Stimulated activated naive B cell treated with anti-CD40 and anti-IgM and Interleukin-4, amounts not matched to agents 10 μg/mL and 1 μg/mL and 100 μg/mL, for 72 hours (primary cell): ENCODE results near the gene TM4SF18.

ENCODE experiments used
- ATAC-seq, 2 donors: fragments of 150-1000 bp; cut with Tn5 transposase; replicated peaks; 2 replicates each; pipeline ENCODE4 v1.10.0; 2021; ENCODE audit warnings: moderate library complexity in 1 of 2
- DNase-seq: peaks from one replicate; pipeline ENCODE4 v3.0.0; 2021
- H3K27ac Mint-ChIP-seq: one replicate; pipeline ENCODE4 v1.8.0; 2022; ENCODE audit warnings: mild to moderate bottlenecking, mixed read lengths
- H3K27me3 Mint-ChIP-seq, 2 donors: one replicate each; pipeline ENCODE4 v1.8.0; 2022; ENCODE audit warnings: mixed read lengths in 2 of 2
- H3K36me3 Mint-ChIP-seq, 2 donors: one replicate each; pipeline ENCODE4 v1.8.0; 2022; ENCODE audit warnings: mixed read lengths in 2 of 2, mild to moderate bottlenecking in 1 of 2
- H3K4me1 Mint-ChIP-seq, 2 donors: one replicate each; pipeline ENCODE4 v1.8.0; 2022; ENCODE audit warnings: mixed read lengths in 2 of 2, mild to moderate bottlenecking in 1 of 2
- H3K4me3 Mint-ChIP-seq, 2 donors: one replicate each; pipeline ENCODE4 v1.8.0; 2022; ENCODE audit warnings: mild to moderate bottlenecking in 2 of 2, mixed read lengths in 2 of 2, moderate library complexity in 1 of 2
- H3K9me3 Mint-ChIP-seq, 2 donors: one replicate each; pipeline ENCODE4 v1.8.0; 2022; ENCODE audit warnings: mixed read lengths in 2 of 2, mild to moderate bottlenecking in 1 of 2

The TM4SF18 gene

DNA sequence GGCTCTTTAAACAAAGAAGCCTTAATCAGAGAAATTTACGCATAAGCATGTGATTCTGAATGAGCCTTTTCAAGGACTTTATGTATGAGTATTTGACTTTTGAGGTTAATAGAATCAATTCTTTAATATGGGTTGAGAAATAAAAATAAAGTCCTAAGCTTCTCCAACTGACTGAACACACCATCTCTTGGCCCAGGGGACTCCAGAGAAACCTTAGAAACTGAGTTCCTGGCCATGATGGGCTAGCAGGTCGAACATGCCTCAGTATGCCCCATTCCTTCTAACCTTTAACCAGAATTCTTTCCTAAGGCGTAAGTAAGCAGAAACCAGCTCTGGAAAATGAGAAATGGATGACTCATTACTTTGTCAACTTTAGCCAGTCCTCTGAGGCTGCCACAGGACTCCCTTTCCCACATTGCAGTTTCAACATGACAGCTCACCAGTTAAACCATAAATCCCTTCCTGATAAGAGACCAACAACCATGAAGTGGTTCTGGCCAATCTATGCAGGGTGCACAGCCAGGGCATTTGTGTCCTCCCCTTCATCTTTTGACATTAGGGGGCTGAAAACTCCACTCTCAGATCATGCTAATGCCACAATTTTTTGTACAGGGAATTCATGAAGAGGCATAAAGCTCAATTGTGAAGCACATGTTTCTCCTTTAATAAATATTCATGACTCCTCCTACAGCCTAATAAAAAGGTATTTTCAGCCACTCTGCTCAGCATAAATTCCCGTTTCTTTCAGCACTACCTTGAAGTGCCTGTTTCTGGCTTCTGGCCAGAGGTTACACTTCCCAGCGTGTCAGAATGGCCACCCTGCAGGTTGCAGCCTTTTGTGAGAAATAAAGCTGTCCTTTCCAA lies 33.3 kb downstream of the TM4SF18 start:
- Mint-ChIP-seq H3K27me3 (peaks cover 5 to 11% of the 10 kb centered on the region in 2 donors), H3K4me1 (peaks cover 4 to 7% of the 10 kb centered on the region in 2 donors), H3K27ac (no peak overlapping the region), H3K4me3 (no peak overlapping the region), H3K9me3 (peaks cover 0 to 3% of the 10 kb centered on the region in 2 donors), H3K36me3 (no peaks in the 10 kb centered on the region)
- ATAC-seq (no peak), DNase-seq (no peak)

DNA sequence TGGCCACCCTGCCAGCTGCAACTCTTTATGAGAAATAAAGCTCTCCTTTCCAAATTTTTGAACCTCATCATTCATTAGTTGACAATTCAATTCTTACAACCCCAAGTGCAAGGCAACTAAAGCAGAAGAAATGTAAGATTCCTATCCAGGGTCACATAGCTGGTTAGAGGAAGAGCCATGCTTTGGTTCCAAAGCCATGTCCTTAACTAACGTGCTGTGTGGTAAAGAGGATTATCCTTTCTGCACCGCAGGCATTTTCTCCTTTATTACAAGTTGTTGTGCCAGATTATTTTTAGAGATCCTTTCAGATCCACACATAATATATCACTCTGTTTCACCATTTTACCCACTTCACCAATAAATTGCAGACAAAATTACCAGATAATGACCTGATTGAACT lies 36.5 kb downstream of the TM4SF18 start:
- DNase-seq: no peak
- peaks cover 4 to 7% of the 10 kb centered on the region in 2 donors for H3K4me1 Mint-ChIP-seq
- no peaks in the 10 kb centered on the region for H3K36me3 Mint-ChIP-seq
- no peak overlapping the region for H3K27ac Mint-ChIP-seq
- peaks cover 0 to 3% of the 10 kb centered on the region in 2 donors for H3K9me3 Mint-ChIP-seq
- no peaks in the 10 kb centered on the region for H3K27me3 Mint-ChIP-seq
- H3K4me3 Mint-ChIP-seq: no peak overlapping the region
- ATAC-seq: no peak

DNA sequence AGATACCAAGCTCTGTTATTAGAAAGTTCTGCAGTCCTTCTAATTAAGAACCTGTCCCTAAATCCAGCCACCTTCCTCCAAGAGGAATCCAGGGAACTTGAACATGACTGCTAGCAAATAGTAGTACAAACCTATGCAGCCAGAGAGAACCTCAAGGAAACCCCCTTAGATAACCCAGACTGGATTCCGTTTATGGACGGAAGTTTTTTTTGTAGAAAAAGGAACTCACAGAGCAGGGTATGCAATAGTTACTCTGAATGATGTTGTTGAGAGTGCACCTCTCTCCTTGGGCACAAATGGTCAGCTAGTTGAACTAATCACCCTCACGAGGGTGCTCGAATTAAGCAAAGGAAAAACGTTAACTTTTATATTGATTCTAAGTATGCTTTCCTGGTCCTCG lies 40.8 kb downstream of the TM4SF18 start:
- H3K4me3 Mint-ChIP-seq: no peak overlapping the region
- DNase-seq: no peak
- no peak for ATAC-seq
- H3K27me3 Mint-ChIP-seq: no peaks in the 10 kb centered on the region
- peaks cover 0 to 3% of the 10 kb centered on the region in 2 donors for H3K9me3 Mint-ChIP-seq
- no peak overlapping the region for H3K27ac Mint-ChIP-seq
- peaks cover 0 to 1% of the 10 kb centered on the region in 2 donors for H3K4me1 Mint-ChIP-seq
- H3K36me3 Mint-ChIP-seq: no peaks in the 10 kb centered on the region

DNA sequence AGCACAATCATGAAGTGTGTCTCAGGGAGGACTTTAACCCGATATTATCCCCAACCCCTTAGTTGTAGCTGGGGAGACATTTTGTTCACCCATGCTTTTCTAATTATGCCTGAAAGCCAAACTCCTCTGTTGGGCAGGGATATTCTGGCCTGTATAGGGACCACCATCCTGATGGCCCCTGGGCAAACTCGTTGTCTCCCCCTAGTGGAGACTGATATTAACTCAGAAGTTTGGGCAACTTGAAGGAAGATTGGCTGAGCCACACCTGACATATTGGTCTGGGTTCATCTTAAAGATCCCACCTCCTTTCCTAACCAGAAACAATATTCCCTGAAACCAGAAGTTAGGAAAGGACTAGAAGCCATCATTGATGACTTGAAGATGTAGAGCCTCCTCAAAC lies 42.3 kb downstream of the TM4SF18 start:
- Mint-ChIP-seq H3K27me3 (no peaks in the 10 kb centered on the region), H3K9me3 (peaks cover 0 to 3% of the 10 kb centered on the region in 2 donors), H3K36me3 (no peaks in the 10 kb centered on the region), H3K4me1 (peaks cover 0 to 1% of the 10 kb centered on the region in 2 donors), H3K4me3 (no peak overlapping the region), H3K27ac (no peak overlapping the region)
- DNase-seq (no peak), ATAC-seq (no peak)

DNA sequence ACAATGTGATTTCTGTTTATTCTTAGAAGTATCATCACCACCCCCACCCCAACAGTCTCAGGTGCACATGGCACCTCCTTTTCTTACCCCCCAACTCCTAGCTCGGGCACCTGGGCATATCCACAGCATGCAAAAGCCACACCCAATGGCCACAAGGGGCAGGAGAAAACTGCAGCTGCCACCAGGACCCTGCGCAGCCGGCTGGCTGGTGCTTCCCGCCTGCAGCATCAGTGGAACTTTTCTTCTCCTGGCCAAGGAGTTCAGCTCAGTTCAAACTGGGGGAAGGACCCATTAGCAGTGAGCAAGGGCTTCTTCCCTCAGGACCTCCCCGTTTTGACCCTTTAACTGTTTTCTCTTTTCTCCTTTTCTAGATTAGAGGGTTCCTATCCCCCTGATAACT lies 44.8 kb downstream of the TM4SF18 start:
- ATAC-seq: no peak
- no peaks in the 10 kb centered on the region for H3K4me1 Mint-ChIP-seq
- H3K27me3 Mint-ChIP-seq: no peaks in the 10 kb centered on the region
- no peak for DNase-seq
- no peak overlapping the region for H3K27ac Mint-ChIP-seq
- no peak overlapping the region for H3K4me3 Mint-ChIP-seq
- H3K36me3 Mint-ChIP-seq: no peaks in the 10 kb centered on the region
- peaks cover 0 to 2% of the 10 kb centered on the region in 2 donors for H3K9me3 Mint-ChIP-seq

DNA sequence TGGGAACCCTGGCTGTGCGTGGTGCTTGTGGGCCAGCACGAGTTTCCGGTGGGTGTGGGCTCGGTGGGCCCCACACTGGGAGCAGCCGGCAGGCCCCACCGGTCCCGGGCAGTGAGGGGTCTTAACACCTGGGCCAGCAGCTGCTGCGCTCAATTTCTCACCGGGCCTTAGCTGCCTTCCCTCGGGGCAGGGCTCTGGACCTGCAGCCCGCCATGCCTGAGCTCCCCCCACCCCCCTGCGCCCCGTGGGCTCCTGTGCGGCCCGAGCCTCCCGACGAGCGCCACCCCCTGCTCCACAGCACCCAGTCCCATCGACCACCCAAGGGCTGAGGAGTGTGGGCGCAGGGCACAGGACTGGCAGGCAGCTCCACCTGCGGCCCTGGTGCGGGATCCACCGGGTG lies 49.4 kb downstream of the TM4SF18 start:
- Mint-ChIP-seq H3K4me1 (no peaks in the 10 kb centered on the region), H3K27ac (no peak overlapping the region), H3K4me3 (no peak overlapping the region), H3K9me3 (peaks cover 0 to 2% of the 10 kb centered on the region in 2 donors), H3K27me3 (no peaks in the 10 kb centered on the region), H3K36me3 (no peaks in the 10 kb centered on the region)
- ATAC-seq (no peak), DNase-seq (no peak)

DNA sequence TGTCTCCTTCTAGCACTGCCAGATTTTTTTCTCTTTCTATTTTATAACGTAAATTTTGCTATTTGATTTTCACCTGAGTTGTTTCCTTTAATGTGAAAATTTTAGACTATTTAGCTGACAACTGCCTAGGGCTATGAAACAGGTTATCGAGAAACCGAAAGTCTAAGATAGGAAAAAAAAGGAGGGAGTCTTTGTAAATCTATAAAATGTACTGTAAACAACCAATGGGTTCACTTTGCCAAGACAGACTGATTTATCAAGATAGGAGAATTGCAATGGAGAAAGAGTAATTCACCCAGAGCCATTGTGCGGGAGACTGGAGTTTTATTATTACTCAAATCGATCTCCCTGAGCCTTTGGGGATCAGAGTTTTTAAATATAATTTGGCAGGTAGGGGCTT lies 50.0 kb downstream of the TM4SF18 start:
- no peak overlapping the region for H3K4me3 Mint-ChIP-seq
- ATAC-seq: no peak
- no peak for DNase-seq
- peaks cover 0 to 2% of the 10 kb centered on the region in 2 donors for H3K9me3 Mint-ChIP-seq
- H3K4me1 Mint-ChIP-seq: no peaks in the 10 kb centered on the region
- no peaks in the 10 kb centered on the region for H3K27me3 Mint-ChIP-seq
- H3K27ac Mint-ChIP-seq: no peak overlapping the region
- no peaks in the 10 kb centered on the region for H3K36me3 Mint-ChIP-seq

DNA sequence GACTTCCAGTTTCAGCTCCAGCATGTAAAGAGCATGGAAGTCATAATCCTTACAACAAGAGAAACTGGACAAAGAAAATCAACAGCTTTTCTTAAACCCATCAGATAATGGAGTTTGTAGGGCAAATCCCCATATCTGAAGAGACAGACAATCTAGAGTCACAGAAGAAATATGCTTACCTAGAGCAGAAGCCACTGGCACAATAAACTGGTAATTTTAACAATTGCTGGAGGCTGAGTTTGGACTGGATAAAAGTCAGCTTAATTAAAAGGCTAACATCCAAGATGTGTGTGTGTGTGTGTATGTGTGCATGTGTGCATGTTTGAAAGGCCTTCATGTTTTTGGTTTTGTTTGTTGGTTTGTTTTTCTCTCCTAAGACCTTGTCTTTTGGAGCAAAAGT lies 50.6 kb downstream of the TM4SF18 start:
- H3K4me1 Mint-ChIP-seq: peaks cover 0 to under 1% of the 10 kb centered on the region in 2 donors
- H3K36me3 Mint-ChIP-seq: no peaks in the 10 kb centered on the region
- DNase-seq (no peak), ATAC-seq (no peak)
- peaks cover 0 to 2% of the 10 kb centered on the region in 2 donors for H3K9me3 Mint-ChIP-seq
- H3K27ac Mint-ChIP-seq: no peak overlapping the region
- no peaks in the 10 kb centered on the region for H3K27me3 Mint-ChIP-seq
- H3K4me3 Mint-ChIP-seq: no peak overlapping the region

DNA sequence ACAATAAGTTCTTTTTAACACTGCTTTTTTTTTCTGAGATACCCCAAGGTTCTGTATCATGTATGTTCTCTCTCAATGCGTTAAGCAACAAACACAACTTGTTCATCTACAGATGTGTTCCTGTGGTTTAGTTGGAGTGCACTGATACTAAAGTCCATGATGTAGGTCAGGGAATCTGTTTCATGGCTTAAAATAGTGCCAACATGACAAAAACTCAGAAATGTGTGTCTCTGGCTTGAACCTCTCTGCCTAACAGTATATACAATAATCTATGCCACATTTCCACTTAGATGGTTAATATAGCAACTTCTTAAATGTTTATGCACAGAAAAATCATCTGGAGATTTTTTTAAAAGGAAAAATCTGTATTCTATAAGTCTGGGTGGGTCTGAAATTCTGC lies 51.1 kb downstream of the TM4SF18 start:
- H3K4me3 Mint-ChIP-seq: no peak overlapping the region
- no peaks in the 10 kb centered on the region for H3K36me3 Mint-ChIP-seq
- H3K27ac Mint-ChIP-seq: no peak overlapping the region
- ATAC-seq: no peak
- no peak for DNase-seq
- H3K9me3 Mint-ChIP-seq: peaks cover 0 to 2% of the 10 kb centered on the region in 2 donors
- H3K27me3 Mint-ChIP-seq: no peaks in the 10 kb centered on the region
- peaks cover 3 to 6% of the 10 kb centered on the region in 2 donors for H3K4me1 Mint-ChIP-seq

DNA sequence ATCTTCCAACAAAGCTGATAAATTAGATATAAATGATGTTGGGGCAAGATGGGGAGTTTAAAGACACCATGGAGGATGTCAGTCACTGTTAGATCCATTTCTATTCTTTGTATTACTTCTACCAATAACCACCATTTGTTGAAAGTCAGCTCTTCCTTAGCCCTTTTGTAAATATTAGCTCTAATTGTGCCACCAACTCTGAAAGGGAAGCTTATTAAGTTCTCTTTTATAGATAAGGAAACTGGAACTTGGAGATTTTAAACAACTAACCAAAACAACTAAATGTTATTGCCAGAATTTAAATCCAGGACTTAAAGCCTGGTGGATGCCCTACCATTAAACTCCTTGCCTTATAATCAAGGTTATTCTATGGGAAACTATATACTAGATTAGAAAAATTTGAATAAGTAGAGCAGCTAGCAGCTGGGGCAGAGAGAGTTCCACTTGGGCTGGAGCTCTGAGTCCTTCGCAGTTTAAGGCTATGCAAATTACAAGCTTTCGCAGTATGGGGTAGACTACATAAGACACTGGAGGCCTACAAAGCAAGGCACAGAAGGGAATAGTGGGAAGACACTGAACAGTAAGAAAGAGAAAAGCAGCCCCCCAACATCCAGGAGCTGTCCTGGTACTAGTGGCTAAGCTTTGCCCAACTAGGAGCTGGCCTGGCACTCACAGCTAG lies 52.6 kb downstream of the TM4SF18 start:
- DNase-seq: no peak
- ATAC-seq: no peak
- Mint-ChIP-seq H3K4me1 (peaks cover 4 to 8% of the 10 kb centered on the region in 2 donors), H3K27ac (no peak overlapping the region), H3K27me3 (no peaks in the 10 kb centered on the region), H3K36me3 (no peaks in the 10 kb centered on the region), H3K9me3 (peaks cover 0 to 2% of the 10 kb centered on the region in 2 donors), H3K4me3 (no peak overlapping the region)

DNA sequence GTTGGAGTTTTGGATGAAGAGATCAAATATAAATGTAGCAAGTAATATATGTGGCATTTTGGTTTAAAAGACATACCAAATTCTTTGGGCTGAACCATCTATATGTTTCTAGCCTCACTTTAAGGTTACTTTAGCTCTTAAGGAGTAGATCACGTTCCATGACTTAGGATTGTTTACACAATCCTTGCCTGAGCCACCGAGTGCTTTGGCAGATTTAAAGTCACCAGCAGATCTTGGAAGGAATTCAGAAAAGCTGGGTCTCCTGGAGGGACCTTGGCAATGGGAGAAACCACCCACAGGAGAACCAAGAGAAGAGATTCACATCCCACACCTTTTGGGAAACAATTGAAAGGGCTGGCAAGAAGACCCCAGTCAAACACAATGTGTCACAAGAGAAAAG lies 54.5 kb downstream of the TM4SF18 start:
- H3K36me3 Mint-ChIP-seq: no peaks in the 10 kb centered on the region
- H3K27ac Mint-ChIP-seq: no peak overlapping the region
- no peaks in the 10 kb centered on the region for H3K9me3 Mint-ChIP-seq
- no peak for ATAC-seq
- peaks cover 4 to 8% of the 10 kb centered on the region in 2 donors for H3K4me1 Mint-ChIP-seq
- H3K27me3 Mint-ChIP-seq: no peaks in the 10 kb centered on the region
- H3K4me3 Mint-ChIP-seq: no peak overlapping the region
- DNase-seq: no peak

DNA sequence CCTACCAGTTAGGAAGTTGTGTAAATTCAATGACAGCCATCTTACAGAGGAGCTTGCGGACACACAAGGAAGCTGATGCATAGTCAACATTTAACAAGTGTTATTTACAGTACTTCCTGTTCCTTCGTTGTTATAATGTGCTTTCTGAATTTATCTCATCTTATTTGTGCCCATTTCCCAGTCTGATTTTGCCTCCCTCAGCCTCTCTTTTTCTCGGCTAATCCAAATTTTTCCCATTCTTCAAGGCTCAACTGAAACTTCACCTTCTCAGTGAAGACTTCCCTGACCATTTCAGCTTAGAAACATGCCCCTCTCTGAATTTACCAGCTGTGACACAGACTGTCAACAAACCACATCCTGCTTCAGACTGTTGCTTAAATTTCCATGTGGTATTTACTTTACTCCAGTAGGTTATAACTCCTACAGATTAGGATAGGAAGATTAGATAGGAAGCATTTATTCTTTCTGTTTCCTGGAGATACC lies 56.1 kb downstream of the TM4SF18 start:
- H3K4me3 Mint-ChIP-seq: peak overlapping the region; percentile 19 to 30
- peak; percentile 55 to 70 for ATAC-seq
- DNase-seq: no peak
- no peaks in the 10 kb centered on the region for H3K36me3 Mint-ChIP-seq
- peaks cover 4 to 8% of the 10 kb centered on the region in 2 donors for H3K4me1 Mint-ChIP-seq
- H3K27ac Mint-ChIP-seq: peak overlapping the region; percentile 20
- no peaks in the 10 kb centered on the region for H3K27me3 Mint-ChIP-seq
- no peaks in the 10 kb centered on the region for H3K9me3 Mint-ChIP-seq

DNA sequence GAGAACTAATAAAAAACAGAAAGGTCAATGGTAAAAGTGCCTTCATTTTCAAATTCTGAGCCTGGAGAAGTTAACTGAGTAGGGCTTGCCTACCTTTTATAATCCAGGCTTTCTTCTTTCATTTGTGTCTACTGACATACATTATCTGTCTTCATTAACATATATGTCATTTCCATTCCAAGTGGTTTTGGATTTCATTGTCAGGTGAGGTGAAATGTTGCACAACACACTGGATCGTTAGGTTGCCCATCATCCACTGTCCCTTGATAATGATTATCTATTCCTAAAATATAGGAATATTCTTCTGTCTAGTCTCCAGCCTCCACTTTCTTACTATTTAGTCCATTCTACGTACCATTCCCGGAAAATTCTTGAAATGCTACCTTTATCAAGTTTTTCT lies 56.8 kb downstream of the TM4SF18 start:
- no peaks in the 10 kb centered on the region for H3K27me3 Mint-ChIP-seq
- H3K9me3 Mint-ChIP-seq: no peaks in the 10 kb centered on the region
- no peak for DNase-seq
- H3K4me1 Mint-ChIP-seq: peaks cover 5 to 8% of the 10 kb centered on the region in 2 donors
- no peaks in the 10 kb centered on the region for H3K36me3 Mint-ChIP-seq
- no peak for ATAC-seq
- no peak overlapping the region for H3K27ac Mint-ChIP-seq
- no peak overlapping the region for H3K4me3 Mint-ChIP-seq

DNA sequence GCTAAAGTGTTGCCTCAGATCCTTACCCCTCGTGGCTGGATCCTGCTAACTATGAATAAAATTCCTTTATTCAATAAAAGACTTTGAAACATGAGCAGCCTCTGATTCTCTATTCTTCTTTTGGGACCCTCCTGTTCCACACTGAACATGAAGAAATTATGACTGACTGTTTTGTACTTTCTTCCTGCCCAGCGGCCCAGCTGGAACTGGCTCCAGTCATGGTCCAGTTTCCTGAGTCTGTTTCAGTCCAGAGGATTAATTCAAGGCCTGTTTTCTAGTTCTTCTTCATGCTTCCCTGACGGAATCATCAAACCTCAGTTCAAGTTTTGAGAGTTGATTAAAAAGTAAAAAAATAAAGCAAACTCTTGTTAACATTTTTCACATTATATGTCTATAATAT lies 59.2 kb downstream of the TM4SF18 start:
- Mint-ChIP-seq H3K4me1 (peaks cover 6 to 8% of the 10 kb centered on the region in 2 donors), H3K4me3 (no peak overlapping the region), H3K36me3 (no peaks in the 10 kb centered on the region), H3K27me3 (no peaks in the 10 kb centered on the region), H3K27ac (no peak overlapping the region), H3K9me3 (no peaks in the 10 kb centered on the region)
- ATAC-seq (no peak), DNase-seq (no peak)
